ENCODE results near the gene IQGAP2. TPM values are rescaled to one million over a fixed set of nuclear protein-coding genes. Genes with fewer than 3 reads are reported as not detected.

Gene IQGAP2
- total RNA-seq, 1 experiment from 2014 or later: 0.59 TPM

GRCh38 chr5:76455531-76456133 lies 52.5 kb downstream of the IQGAP2 start:
- Histone ChIP-seq H3K4me3 (ENCODE audit: low read depth in 2 of 2, low read length in 2 of 2) (no peak overlapping the region), H3K9me3 (ENCODE audit: control insufficient read depth, insufficient read depth, low read depth, low read length) (no peaks in the 10 kb centered on the region), H3K4me1 (ENCODE audit: control insufficient read depth, insufficient read depth, low read length) (no peaks in the 10 kb centered on the region), H3K27ac (ENCODE audit: low read length) (no peak overlapping the region), H3K36me3 (ENCODE audit: control insufficient read depth, insufficient read depth, low read length) (no peaks in the 10 kb centered on the region), H3K27me3 (ENCODE audit: control insufficient read depth, insufficient read depth, low read length) (peaks cover 12% of the 10 kb centered on the region; the same call in 1 of the 2 replicates)
- BruUV-seq (replicated peaks): no TSS peak
- intact Hi-C loops (cut with micrococcal nuclease; ENCODE audit: unreplicated experiment) (no loop called here), in situ Hi-C loops (cut with HindIII; ENCODE audit: low pct_unique_long_range_greater_than_20kb, low sequenced_read_pairs) (no loop called here)
- ChIA-PET POLR2A (interaction anchor here (0.7 kb wide), 1 partner anchor 1558 kb away, joined by 14 read pairs; no protein-coding TSS in a partner anchor), CTCF (no interaction called here)
- DNase-seq (ENCODE audit: low read depth, low spot score): no peak
- ATAC-seq: no peak
- TF ChIP-seq REST (IDR thresholded peaks at IDR 0.05; ENCODE audit: insufficient read depth in 1 of 2, low read depth in 2 of 2, low read length in 1 of 2) (no peak), CTCF (IDR thresholded peaks at IDR 0.05) (no peak), SIN3A (IDR thresholded peaks at IDR 0.05; ENCODE audit: borderline replicate concordance, insufficient read depth, low read depth, low read length) (no peak), POLR2AphosphoS5 (IDR thresholded peaks at IDR 0.05; ENCODE audit: low read depth, low read length) (no peak), TCF7L2 (IDR thresholded peaks at IDR 0.05; ENCODE audit: low read depth, low read length) (no peak)

GRCh38 chr5:76456258-76456657 lies 53.2 kb downstream of the IQGAP2 start:
- Histone ChIP-seq H3K4me1 (ENCODE audit: control insufficient read depth, insufficient read depth, low read length) (no peaks in the 10 kb centered on the region), H3K27ac (ENCODE audit: low read length) (no peak overlapping the region), H3K27me3 (ENCODE audit: control insufficient read depth, insufficient read depth, low read length) (peaks cover 9% of the 10 kb centered on the region; the same call in 1 of the 2 replicates), H3K9me3 (ENCODE audit: control insufficient read depth, insufficient read depth, low read depth, low read length) (no peaks in the 10 kb centered on the region), H3K36me3 (ENCODE audit: control insufficient read depth, insufficient read depth, low read length) (no peaks in the 10 kb centered on the region), H3K4me3 (ENCODE audit: low read depth in 2 of 2, low read length in 2 of 2) (no peak overlapping the region)
- no TSS peak for BruUV-seq (replicated peaks)
- ATAC-seq (no peak), DNase-seq (ENCODE audit: low read depth, low spot score) (no peak)
- TF ChIP-seq POLR2AphosphoS5 (IDR thresholded peaks at IDR 0.05; ENCODE audit: low read depth, low read length) (no peak), REST (IDR thresholded peaks at IDR 0.05; ENCODE audit: insufficient read depth in 1 of 2, low read depth in 2 of 2, low read length in 1 of 2) (no peak), TCF7L2 (IDR thresholded peaks at IDR 0.05; ENCODE audit: low read depth, low read length) (no peak), CTCF (IDR thresholded peaks at IDR 0.05) (no peak), SIN3A (IDR thresholded peaks at IDR 0.05; ENCODE audit: borderline replicate concordance, insufficient read depth, low read depth, low read length) (no peak)
- CTCF ChIA-PET: no interaction called here
- in situ Hi-C loops (cut with HindIII; ENCODE audit: low pct_unique_long_range_greater_than_20kb, low sequenced_read_pairs) (no loop called here), intact Hi-C loops (cut with micrococcal nuclease; ENCODE audit: unreplicated experiment) (no loop called here)
- POLR2A ChIA-PET: no interaction called here
